HepG2 (cell line): Measurements from ENCODE around the gene ASB16. TPM values are rescaled to one million over a fixed set of nuclear protein-coding genes. Genes with fewer than 3 reads are reported as not detected.

Experiments
- CEBPZ ChIP-seq: IDR thresholded peaks from 2 replicates; pipeline ENCODE4 v1.6.1; 2012; ENCODE audit warnings: low read length, improper control_type of control experiment
- CHD4 ChIP-seq: fragments of 200-600 bp; sonication (generic); IDR thresholded peaks from 2 replicates; pipeline ENCODE4 v1.7.0; 2017; ENCODE audit warnings: mild to moderate bottlenecking, low read length, borderline replicate concordance
- CREB3 ChIP-seq: sonication (generic); formaldehyde crosslinking; IDR thresholded peaks from 2 replicates; pipeline ENCODE4 v1.5.0; 2020; ENCODE audit warnings: missing genetic modification reagents
- CREBL2 ChIP-seq: sonication (generic); formaldehyde crosslinking; IDR thresholded peaks from 2 replicates; pipeline ENCODE4 v1.8.1; 2023; ENCODE audit warnings: missing genetic modification reagents, mild to moderate bottlenecking, borderline replicate concordance
- FOSL2 ChIP-seq: sonication (generic); formaldehyde crosslinking; IDR thresholded peaks from 2 replicates; pipeline ENCODE4 v1.4.0; 2020; ENCODE audit warnings: missing genetic modification reagents
- NFKBIZ ChIP-seq: IDR thresholded peaks from 2 replicates; pipeline ENCODE4 v1.6.1; 2018; ENCODE audit warnings: missing genetic modification reagents, missing compliant biosample characterization
- PCBP1 ChIP-seq: fragments of 200-400 bp; formaldehyde crosslinking; IDR thresholded peaks from 2 replicates; pipeline ENCODE4 v1.6.1; 2017; ENCODE audit warnings: mild to moderate bottlenecking, low read depth, low read length, borderline replicate concordance
- PREB ChIP-seq: sonication (generic); formaldehyde crosslinking; IDR thresholded peaks from 2 replicates; pipeline ENCODE4 v1.4.0; 2020; ENCODE audit warnings: missing genetic modification reagents
- SALL1 ChIP-seq: sonication (generic); formaldehyde crosslinking; IDR thresholded peaks from 2 replicates; pipeline ENCODE4 v1.8.0; 2022; ENCODE audit warnings: mild to moderate bottlenecking, missing genetic modification reagents
- SP4 ChIP-seq: sonication (generic); formaldehyde crosslinking; IDR thresholded peaks from 2 replicates; pipeline ENCODE4 v1.8.1; 2023; ENCODE audit warnings: mild to moderate bottlenecking, missing genetic modification reagents
- TEAD2 ChIP-seq: sonication (generic); formaldehyde crosslinking; IDR thresholded peaks from 2 replicates; pipeline ENCODE4 v1.9.0; 2021; ENCODE audit warnings: missing genetic modification reagents
- ZBTB2 ChIP-seq: sonication (generic); formaldehyde crosslinking; IDR thresholded peaks from 2 replicates; pipeline ENCODE4 v1.8.0; 2022; ENCODE audit warnings: low read depth, missing genetic modification reagents
- ZBTB39 ChIP-seq: sonication (generic); formaldehyde crosslinking; IDR thresholded peaks from 2 replicates; pipeline ENCODE4 v1.5.0; 2020; ENCODE audit warnings: missing genetic modification reagents
- ZBTB49 ChIP-seq: sonication (generic); formaldehyde crosslinking; IDR thresholded peaks from 2 replicates; pipeline ENCODE4 v1.4.0; 2020; ENCODE audit warnings: missing genetic modification reagents, borderline replicate concordance
- ZNF367 ChIP-seq: sonication (generic); formaldehyde crosslinking; IDR thresholded peaks from 2 replicates; pipeline ENCODE4 v1.4.0; 2020; ENCODE audit warnings: missing genetic modification reagents, borderline replicate concordance
- ZNF839 ChIP-seq: sonication (generic); formaldehyde crosslinking; IDR thresholded peaks from 2 replicates; pipeline ENCODE4 v1.4.0; 2020; ENCODE audit warnings: missing genetic modification reagents, mild to moderate bottlenecking, borderline replicate concordance
- ZSCAN25 ChIP-seq: sonication (generic); formaldehyde crosslinking; IDR thresholded peaks from 2 replicates; pipeline ENCODE4 v1.8.0; 2022; ENCODE audit warnings: mild to moderate bottlenecking, missing genetic modification reagents
- polyA plus RNA-seq, 8 experiments: library from polyadenylated mRNA; depleted of rRNA in 3 of 8; stranded (reverse) in 7 of 8; unstranded in 1 of 8; fragments of >200 nt; fragmentation: Illumina TruSeq in 4 of 8; extraction: Trizol in 4 of 8; gene quantifications; 2 replicates each; pipeline versions ENCODE4 v1.2.1 to v1.2.3, GENCODE V29; 2011 to 2016; ENCODE audit warnings: low read depth in 4 of 8, missing spikeins in 1 of 8, mixed read lengths in 1 of 8; ENCODE audit not compliant: insufficient read depth in 1 of 8
- total RNA-seq, 5 experiments: library from RNA; depleted of rRNA; stranded (reverse); fragments of >200 nt; fragmentation: Illumina TruSeq; extraction: Trizol; gene quantifications; 2 replicates each; pipeline ENCODE4 v1.2.3, GENCODE V29; 2016; ENCODE audit warnings: low read depth in 1 of 5

ASB16 gene
- total and polyA plus RNA-seq, 2 of the 13 experiments (the other 11 are each of a cell fraction or from before 2014, with no cell fraction given): 0.07 TPM; not detected in 1

GRCh38 chr17:44122816-44123355 lies 47.6 kb upstream of the ASB16 start (continued):
- no peak for TF ChIP-seq CREB3 (CRISPR knock-in tag)
- TF ChIP-seq CEBPZ: no peak
- no peak for TF ChIP-seq ZBTB49 (CRISPR knock-in tag)
- no peak for TF ChIP-seq ZBTB39 (CRISPR knock-in tag)
- TF ChIP-seq PREB: no peak
- TF ChIP-seq SALL1: no peak
- TF ChIP-seq ZSCAN25 (CRISPR knock-in tag): no peak
- no peak for TF ChIP-seq ZNF839 (CRISPR knock-in tag)
- no peak for TF ChIP-seq NFKBIZ (CRISPR knock-in tag)
- TF ChIP-seq PCBP1: no peak
- no peak for TF ChIP-seq FOSL2 (CRISPR knock-in tag)
- TF ChIP-seq ZNF367 (CRISPR knock-in tag): no peak
- 0 out of 2 replicates have a peak, but pooled peaks have one; percentile 69 for TF ChIP-seq CREBL2
- TF ChIP-seq ZBTB2 (CRISPR knock-in tag): no peak
- no peak for TF ChIP-seq TEAD2 (CRISPR knock-in tag)
- TF ChIP-seq SP4 (CRISPR knock-in tag): no peak
- TF ChIP-seq CHD4: no peak
